Smooth muscle cell (in vitro differentiated cells): ENCODE data around the gene CBFA2T3. TPM values are rescaled to one million over a fixed set of nuclear protein-coding genes. Genes with fewer than 3 reads are reported as not detected.

Experiments
- DNase-seq: peaks from one replicate; lab custom pipeline; 2025; ENCODE audit not compliant: unreplicated experiment; lab: John Stamatoyannopoulos, UW
- H2AFZ ChIP-seq: fragments of 200-600 bp; sonication (generic); 2 replicates; pipeline ENCODE4 v1.6.0; 2016; ENCODE audit warnings: antibody characterized with exemption, low read depth, mild to moderate bottlenecking
- H3F3A ChIP-seq: fragments of 200-600 bp; sonication (generic); 2 replicates; pipeline ENCODE4 v1.6.0; 2017; ENCODE audit warnings: antibody characterized with exemption, low read depth
- H3K27ac ChIP-seq: fragments of 200-600 bp; sonication (generic); 2 replicates; pipeline ENCODE4 v1.5.1; 2016; ENCODE audit warnings: low read depth, mild to moderate bottlenecking
- H3K27me3 ChIP-seq: fragments of 200-600 bp; sonication (generic); 2 replicates; pipeline ENCODE4 v1.6.1; 2016; ENCODE audit warnings: low read depth, mild to moderate bottlenecking
- H3K36me3 ChIP-seq: fragments of 200-600 bp; sonication (generic); 2 replicates; pipeline ENCODE4 v1.5.1; 2016; ENCODE audit warnings: low read depth
- H3K4me1 ChIP-seq: fragments of 200-600 bp; sonication (generic); 2 replicates; pipeline ENCODE4 v1.5.1; 2016; ENCODE audit warnings: low read depth
- H3K4me2 ChIP-seq: fragments of 200-600 bp; sonication (generic); 2 replicates; pipeline ENCODE4 v1.6.0; 2016; ENCODE audit warnings: mild to moderate bottlenecking
- H3K4me3 ChIP-seq: fragments of 200-600 bp; sonication (generic); 2 replicates; pipeline ENCODE4 v1.5.1; 2016; ENCODE audit warnings: mild to moderate bottlenecking
- H3K79me2 ChIP-seq: fragments of 200-600 bp; sonication (generic); 2 replicates; pipeline ENCODE4 v1.6.0; 2016; ENCODE audit warnings: low read depth, mild to moderate bottlenecking
- H3K9ac ChIP-seq: fragments of 200-600 bp; sonication (generic); 2 replicates; pipeline ENCODE4 v1.6.0; 2016; ENCODE audit warnings: low read depth
- H3K9me3 ChIP-seq: fragments of 200-600 bp; sonication (generic); replicated peaks from 2 replicates; pipeline ENCODE4 v1.5.1; 2016; ENCODE audit warnings: low read depth
- H4K20me1 ChIP-seq: fragments of 200-600 bp; sonication (generic); 2 replicates; pipeline ENCODE4 v1.6.0; 2016; ENCODE audit warnings: low read depth
- WGBS: methylation state at CpG from one replicate; pipeline ENCODE4 v1.1.7; 2016; ENCODE audit warnings: low lambda C conversion rate; 5-methylcytosine and 5-hydroxymethylcytosine counted together
- polyA plus RNA-seq: library from polyadenylated mRNA; unstranded; fragments of >200 nt; fragmentation: Nextera tagmentation; extraction: Ambion mirVana; gene quantifications from 2 replicates; pipeline ENCODE4 v1.2.1, GENCODE V29; 2016
- total RNA-seq: library from RNA; depleted of rRNA; stranded (reverse); fragments of >200 nt; gene quantifications from 2 replicates; pipeline ENCODE4 v1.2.3, GENCODE V29; 2014
- TF ChIP-seq, protein P1 (sequence below): fragments of 200-600 bp; sonication (generic); IDR thresholded peaks from 2 replicates; pipeline ENCODE4 v1.5.1; 2017; ENCODE audit warnings: borderline replicate concordance, mild to moderate bottlenecking, antibody characterized with exemption; ENCODE audit not compliant: insufficient read depth, poor library complexity, severe bottlenecking

The CBFA2T3 gene
- total and polyA plus RNA-seq, 2 experiments from 2014 or later = 0.25 TPM; not detected in 1

DNA sequence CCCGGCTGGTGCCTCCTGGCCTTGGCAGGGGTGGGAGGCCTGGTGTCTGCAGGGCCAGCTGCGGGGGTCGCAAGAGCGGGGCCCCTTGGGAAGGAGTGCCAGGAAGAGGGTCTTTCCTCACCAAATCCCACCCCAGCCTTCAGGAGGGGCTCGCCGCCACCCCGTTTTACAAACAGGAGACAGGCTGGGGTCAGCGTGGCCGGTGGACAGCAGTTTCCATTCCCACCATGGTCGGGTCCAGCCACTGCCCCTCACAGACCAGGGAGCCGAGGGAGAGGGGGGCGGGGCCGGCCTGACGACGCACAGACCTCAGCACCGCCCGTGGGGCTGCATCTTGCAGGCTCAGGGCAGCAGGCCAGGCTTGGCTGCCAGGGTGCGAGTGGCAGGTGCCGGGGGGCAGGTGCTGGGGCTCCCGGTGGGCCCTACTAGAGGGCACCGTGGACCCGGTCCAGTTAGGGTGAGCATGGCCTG is 7.6 kb downstream of the CBFA2T3 start:
- H4K20me1 ChIP-seq = no peaks in the 10 kb centered on the region
- WGBS = 77% methylated on average over 22 of the region's 22 CpGs

DNA sequence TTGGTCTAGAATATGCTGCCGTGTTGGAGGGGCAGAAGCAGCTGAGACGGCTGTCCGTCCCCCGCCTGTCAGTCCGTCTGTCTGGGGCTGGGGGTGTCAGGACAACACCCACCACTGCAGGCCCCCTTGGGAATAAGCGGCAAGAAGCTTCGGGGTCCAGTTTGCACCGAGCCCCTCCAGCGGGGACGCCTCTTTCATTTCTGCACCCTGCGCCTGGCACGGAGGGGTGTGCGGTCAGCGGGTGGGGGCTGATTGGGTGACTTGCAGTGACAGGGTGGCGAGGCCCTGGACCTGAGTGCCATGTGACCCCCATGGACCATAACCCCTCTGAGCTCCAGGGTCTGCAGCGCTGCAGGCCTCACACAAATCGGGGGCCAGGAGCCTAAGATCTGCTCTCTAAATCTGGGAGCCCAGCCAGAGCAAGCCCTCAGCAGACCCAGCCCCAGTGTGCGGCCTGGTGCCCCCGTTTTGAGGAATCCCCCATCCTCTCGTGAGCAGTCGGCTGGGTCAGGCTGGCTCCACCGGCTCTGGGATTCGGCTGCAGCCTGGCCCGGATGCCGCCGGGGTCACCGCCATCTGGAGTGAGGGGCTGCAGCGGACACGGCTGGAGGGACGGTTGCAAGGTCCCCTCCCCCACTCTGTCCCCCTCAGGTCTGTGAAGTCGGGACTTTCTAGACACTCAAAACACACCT is 8.3 kb downstream of the CBFA2T3 start:
- no peaks in the 10 kb centered on the region for H3F3A ChIP-seq
- H3K79me2 ChIP-seq = no peaks in the 10 kb centered on the region
- WGBS = 91% methylated on average over 31 of the region's 31 CpGs
- no peak overlapping the region for H2AFZ ChIP-seq
- no peaks in the 10 kb centered on the region for H3K4me1 ChIP-seq
- no peaks in the 10 kb centered on the region for H3K36me3 ChIP-seq
- no peak overlapping the region for H3K4me2 ChIP-seq
- TF ChIP-seq, protein P1, sequence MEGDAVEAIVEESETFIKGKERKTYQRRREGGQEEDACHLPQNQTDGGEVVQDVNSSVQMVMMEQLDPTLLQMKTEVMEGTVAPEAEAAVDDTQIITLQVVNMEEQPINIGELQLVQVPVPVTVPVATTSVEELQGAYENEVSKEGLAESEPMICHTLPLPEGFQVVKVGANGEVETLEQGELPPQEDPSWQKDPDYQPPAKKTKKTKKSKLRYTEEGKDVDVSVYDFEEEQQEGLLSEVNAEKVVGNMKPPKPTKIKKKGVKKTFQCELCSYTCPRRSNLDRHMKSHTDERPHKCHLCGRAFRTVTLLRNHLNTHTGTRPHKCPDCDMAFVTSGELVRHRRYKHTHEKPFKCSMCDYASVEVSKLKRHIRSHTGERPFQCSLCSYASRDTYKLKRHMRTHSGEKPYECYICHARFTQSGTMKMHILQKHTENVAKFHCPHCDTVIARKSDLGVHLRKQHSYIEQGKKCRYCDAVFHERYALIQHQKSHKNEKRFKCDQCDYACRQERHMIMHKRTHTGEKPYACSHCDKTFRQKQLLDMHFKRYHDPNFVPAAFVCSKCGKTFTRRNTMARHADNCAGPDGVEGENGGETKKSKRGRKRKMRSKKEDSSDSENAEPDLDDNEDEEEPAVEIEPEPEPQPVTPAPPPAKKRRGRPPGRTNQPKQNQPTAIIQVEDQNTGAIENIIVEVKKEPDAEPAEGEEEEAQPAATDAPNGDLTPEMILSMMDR = no peak
- no peaks in the 10 kb centered on the region for H4K20me1 ChIP-seq
- H3K27me3 ChIP-seq = no peaks in the 10 kb centered on the region
- no peak overlapping the region for H3K9ac ChIP-seq
- no peaks in the 10 kb centered on the region for H3K9me3 ChIP-seq
- no peak overlapping the region for H3K4me3 ChIP-seq
- H3K27ac ChIP-seq = no peak overlapping the region
- no peak for DNase-seq

More for the DNA sequence above, 7.6 kb downstream of the CBFA2T3 start:
- Histone ChIP-seq H3K4me2 (no peak overlapping the region), H3K4me3 (no peak overlapping the region), H3K79me2 (no peaks in the 10 kb centered on the region), H2AFZ (no peak overlapping the region), H3F3A (no peaks in the 10 kb centered on the region), H3K4me1 (no peaks in the 10 kb centered on the region), H3K27me3 (no peaks in the 10 kb centered on the region), H3K9ac (no peak overlapping the region), H3K27ac (no peak overlapping the region), H3K36me3 (no peaks in the 10 kb centered on the region), H3K9me3 (no peaks in the 10 kb centered on the region)
- no peak for DNase-seq
- TF ChIP-seq, protein P1 = no peak

DNA sequence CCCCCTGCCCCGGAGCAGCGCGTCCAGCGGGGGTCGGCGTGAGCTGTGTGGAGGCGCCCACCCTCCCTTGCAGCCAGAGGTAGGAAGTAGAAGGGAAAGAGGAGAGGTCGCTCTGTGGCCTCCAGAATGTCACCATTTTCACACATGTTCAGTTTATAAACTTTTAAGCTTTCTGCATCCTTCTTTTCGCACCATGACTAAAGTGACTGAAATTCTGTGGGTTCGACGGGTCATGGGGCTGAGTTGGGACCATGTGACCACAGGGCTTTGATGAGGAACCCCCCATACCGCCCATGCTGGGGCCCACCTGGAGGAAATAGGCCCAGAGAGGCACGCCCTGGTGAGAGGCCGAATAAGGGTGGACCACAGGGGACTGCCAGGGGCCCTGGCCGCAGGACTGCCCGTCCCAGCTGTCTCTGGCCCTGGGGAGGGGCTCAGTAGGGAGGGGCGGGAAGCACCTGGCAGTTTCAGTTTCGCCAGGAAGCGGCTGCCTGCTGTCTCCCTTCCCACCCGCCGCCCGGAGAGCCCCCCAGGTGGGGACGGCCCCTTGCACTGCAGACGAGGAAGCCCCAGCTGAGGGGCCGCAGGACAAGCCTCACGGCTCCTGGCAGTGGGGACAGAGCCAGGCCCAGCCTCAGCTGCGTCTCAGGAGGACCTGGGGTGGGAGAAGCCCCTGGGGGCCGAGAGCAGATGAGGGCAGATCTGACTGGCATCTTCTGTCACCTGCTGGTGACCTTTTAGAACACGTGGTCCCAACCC is 9.0 kb downstream of the CBFA2T3 start:
- no peak for DNase-seq
- Histone ChIP-seq H4K20me1 (no peaks in the 10 kb centered on the region), H3K9ac (no peak overlapping the region), H3K4me2 (no peak overlapping the region), H3K27me3 (no peaks in the 10 kb centered on the region), H3K9me3 (no peaks in the 10 kb centered on the region), H3K36me3 (no peaks in the 10 kb centered on the region), H2AFZ (no peak overlapping the region), H3K27ac (no peak overlapping the region), H3K4me3 (no peak overlapping the region), H3K4me1 (no peaks in the 10 kb centered on the region), H3F3A (no peaks in the 10 kb centered on the region), H3K79me2 (no peaks in the 10 kb centered on the region)
- TF ChIP-seq, protein P1 = no peak
- 91% methylated on average over 29 of the region's 29 CpGs for WGBS
